HG02642 (cell line): ENCODE measurements around the gene RP2.

Source experiments
- ATAC-seq: cut with Tn5 transposase; IDR thresholded peaks from one replicate; pipeline ENCODE4 v1.9.1; 2021; ENCODE audit warnings: mild to moderate bottlenecking; ENCODE audit not compliant: unreplicated experiment, poor library complexity

RP2 gene

DNA sequence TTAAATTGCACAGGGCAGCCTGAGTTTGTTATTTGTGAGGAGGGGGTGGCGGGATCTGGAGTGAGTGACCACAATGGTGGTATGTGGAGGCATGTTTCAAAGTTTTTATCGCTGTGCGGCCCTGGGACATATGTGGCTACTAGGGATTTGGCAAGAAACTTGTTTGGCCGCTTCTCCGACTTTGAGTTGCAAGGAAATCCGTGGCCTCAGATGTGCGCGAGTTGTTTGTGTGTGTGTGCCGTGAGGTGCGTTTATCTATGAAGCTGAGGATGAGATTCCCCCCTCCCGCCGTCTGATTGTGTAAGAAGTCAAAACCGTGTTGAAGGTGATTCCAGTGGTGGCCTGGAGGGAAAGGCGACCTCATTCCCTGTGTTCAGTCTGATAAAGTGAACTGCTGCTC, 76.8 kb downstream of the RP2 start:
- ATAC-seq, result no peak

- ATAC-seq, result no peak
These were observed 79.4 kb downstream of the RP2 start for GRCh38 chrX:46916273-46916672.

- ATAC-seq, result no peak
These were observed 80.8 kb downstream of the RP2 start for GRCh38 chrX:46917622-46918021.

- ATAC-seq, result no peak
These were observed 81.6 kb downstream of the RP2 start for GRCh38 chrX:46918434-46918833.

DNA sequence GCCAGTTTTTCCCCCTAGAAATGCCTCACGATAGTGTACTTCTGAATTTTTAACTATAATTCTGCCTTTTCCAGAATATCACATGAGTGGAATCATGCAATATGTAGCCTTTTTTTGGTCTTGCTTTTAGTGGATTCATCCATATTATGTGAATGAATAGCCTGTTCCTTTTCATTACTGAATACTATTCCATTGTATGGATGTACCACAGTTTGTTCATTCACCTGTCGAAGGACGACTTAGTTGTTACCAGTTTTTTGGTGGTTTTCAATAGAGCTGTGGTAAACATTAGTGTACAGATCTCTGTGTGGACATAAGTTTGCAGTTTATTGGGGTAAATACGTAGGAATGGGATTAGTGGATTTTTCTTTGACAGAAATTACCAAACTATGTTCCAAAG, 83.4 kb downstream of the RP2 start:
- ATAC-seq, result no peak

GRCh38 chrX:46922611-46923010, 85.8 kb downstream of the RP2 start:
- ATAC-seq, result no peak

- ATAC-seq, result no peak
These were observed 90.9 kb downstream of the RP2 start for GRCh38 chrX:46927718-46928117.

- no peak for ATAC-seq
These were observed 92.8 kb downstream of the RP2 start for GRCh38 chrX:46929439-46930261.
